Measurements from ENCODE around the gene LYZL1. TPM values are rescaled to one million over a fixed set of nuclear protein-coding genes. Genes with fewer than 3 reads are reported as not detected.

Gene LYZL1
- total and polyA plus RNA-seq, 2 of the 8 experiments (the other 6 are each of a cell fraction or from before 2014, with no cell fraction given): not detected

DNA sequence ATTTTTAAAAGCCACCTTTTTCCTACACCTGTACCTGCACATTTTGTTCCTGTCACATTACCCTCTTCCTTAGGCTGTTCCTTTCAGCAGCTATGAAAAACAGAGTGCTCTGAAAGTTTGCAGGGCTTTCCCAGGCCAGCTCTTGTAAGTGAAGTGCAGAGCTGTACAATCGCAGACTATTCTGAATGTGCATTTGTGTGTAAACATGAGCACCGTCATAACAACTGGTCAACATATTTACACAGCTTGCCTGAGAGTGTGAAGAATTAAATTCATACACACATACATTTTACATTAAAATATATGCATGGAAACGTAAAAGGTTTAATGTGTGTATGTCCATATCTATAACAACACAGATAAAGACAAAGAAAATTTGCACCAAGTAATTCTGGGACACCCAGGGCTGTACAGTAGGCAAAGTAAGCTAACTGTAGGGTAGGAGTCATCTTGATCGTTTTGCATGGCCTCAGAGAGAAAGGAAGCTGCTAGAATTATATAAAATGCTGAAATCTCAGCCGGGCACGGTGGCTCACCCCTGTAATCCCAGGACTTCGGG lies 23.6 kb upstream of the LYZL1 start (continued):
- TF ChIP-seq, protein P1, sequence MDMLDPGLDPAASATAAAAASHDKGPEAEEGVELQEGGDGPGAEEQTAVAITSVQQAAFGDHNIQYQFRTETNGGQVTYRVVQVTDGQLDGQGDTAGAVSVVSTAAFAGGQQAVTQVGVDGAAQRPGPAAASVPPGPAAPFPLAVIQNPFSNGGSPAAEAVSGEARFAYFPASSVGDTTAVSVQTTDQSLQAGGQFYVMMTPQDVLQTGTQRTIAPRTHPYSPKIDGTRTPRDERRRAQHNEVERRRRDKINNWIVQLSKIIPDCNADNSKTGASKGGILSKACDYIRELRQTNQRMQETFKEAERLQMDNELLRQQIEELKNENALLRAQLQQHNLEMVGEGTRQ (IDR thresholded peaks at IDR 0.05; ENCODE audit: low read length): no peak
- TF ChIP-seq NRF1 (IDR thresholded peaks at IDR 0.05; ENCODE audit: low read depth, low read length): no peak
- TF ChIP-seq EGR1 (IDR thresholded peaks at IDR 0.05; ENCODE audit: borderline replicate concordance, low read depth, low read length): no peak
- TF ChIP-seq RXRA (IDR thresholded peaks at IDR 0.05; ENCODE audit: insufficient read depth, low read depth, low read length): no peak
- TF ChIP-seq GTF2F1 (IDR thresholded peaks at IDR 0.05; ENCODE audit: borderline replicate concordance, low read depth, low read length): no peak
- TF ChIP-seq POU5F1 (IDR thresholded peaks at IDR 0.05; ENCODE audit: low read depth, low read length): no peak
- TF ChIP-seq TCF12 (IDR thresholded peaks at IDR 0.05; ENCODE audit: low read depth, low read length): no peak
- no peak for TF ChIP-seq CBX8 (IDR thresholded peaks at IDR 0.05; ENCODE audit: borderline replicate concordance, low read depth, low read length)

Data from H1 (cell line).